GM12891 (cell line): ENCODE measurements around the gene MTO1.

Experiments used
- POLR2A ChIP-seq: IDR thresholded peaks from 2 replicates; pipeline ENCODE4 v1.6.1; 2011; ENCODE audit warnings: low read depth, low read length, control low read depth
- SPI1 ChIP-seq: IDR thresholded peaks from 2 replicates; pipeline ENCODE4 v1.6.1; 2011; ENCODE audit warnings: low read depth, low read length, control low read depth

GRCh38 chr6:73487473-73487872 is 25.9 kb downstream of the MTO1 start:
- no peak for TF ChIP-seq POLR2A
- TF ChIP-seq SPI1, result no peak
